Thyroid gland (tissue), 4 donors: Measurements from ENCODE around the gene IFITM1.

Source experiments
- POLR2A ChIP-seq, 2 donors: fragments of 450-650 bp; IDR thresholded peaks; one replicate each; pipeline ENCODE4 v1.6.1; 2017; ENCODE audit warnings: antibody characterized with exemption in 2 of 2, mild to moderate bottlenecking in 2 of 2, moderate library complexity in 1 of 2
- TF ChIP-seq, protein P1 (sequence below), 6 experiments: fragments of 200-600 bp in 3 of 6; fragments of 450-650 bp in 3 of 6; sonication (generic) in 3 of 6; IDR thresholded peaks; one replicate each; pipeline ENCODE4 v1.5.1; 2016 to 2019; ENCODE audit warnings: antibody characterized with exemption in 6 of 6, mild to moderate bottlenecking in 2 of 6, inconsistent platforms in 1 of 6, moderate library complexity in 1 of 6

DNA sequence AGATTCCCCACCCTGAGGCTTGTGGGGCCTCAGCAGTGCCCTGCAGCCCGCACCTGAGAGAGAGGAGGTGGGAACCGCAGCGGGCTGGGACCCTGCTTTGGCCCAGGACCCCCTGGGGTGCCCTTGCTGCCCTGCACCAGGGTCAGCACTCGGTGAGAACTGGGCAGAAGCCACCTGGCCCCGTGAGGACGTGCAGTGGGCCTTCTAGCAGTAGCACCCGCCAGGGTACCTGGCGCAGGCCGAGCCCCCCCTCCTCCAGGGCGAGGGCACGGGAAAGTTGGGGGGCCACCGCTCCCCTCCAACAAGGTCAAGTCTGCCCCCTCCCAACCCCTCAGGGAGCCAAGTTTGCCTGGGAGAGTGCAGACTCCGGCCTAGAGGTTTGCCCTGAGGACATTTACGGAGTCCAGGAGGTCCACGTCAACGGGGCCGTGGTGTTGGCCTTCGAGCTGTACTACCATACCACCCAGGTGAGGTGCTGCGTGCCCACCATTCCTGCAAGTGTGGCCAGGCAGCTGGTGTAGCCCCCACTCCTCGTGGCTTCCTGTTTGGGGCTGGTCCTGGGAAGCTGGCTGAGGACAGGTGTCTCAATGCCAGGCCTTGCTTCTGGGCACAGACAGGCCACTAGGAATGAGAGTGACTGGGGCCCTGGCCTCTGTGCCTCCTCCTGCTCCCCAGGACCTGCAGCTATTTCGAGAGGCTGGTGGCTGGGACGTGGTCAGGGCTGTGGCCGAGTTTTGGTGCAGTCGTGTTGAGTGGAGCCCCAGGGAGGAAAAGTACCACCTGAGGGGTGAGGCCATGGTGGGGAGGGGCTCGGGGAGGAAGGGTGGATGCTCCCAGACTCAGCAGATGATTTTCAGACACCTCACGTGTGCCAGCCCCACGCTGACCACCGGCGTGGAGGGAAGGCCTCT is 21.4 kb upstream of the IFITM1 start:
- TF ChIP-seq, protein P1, sequence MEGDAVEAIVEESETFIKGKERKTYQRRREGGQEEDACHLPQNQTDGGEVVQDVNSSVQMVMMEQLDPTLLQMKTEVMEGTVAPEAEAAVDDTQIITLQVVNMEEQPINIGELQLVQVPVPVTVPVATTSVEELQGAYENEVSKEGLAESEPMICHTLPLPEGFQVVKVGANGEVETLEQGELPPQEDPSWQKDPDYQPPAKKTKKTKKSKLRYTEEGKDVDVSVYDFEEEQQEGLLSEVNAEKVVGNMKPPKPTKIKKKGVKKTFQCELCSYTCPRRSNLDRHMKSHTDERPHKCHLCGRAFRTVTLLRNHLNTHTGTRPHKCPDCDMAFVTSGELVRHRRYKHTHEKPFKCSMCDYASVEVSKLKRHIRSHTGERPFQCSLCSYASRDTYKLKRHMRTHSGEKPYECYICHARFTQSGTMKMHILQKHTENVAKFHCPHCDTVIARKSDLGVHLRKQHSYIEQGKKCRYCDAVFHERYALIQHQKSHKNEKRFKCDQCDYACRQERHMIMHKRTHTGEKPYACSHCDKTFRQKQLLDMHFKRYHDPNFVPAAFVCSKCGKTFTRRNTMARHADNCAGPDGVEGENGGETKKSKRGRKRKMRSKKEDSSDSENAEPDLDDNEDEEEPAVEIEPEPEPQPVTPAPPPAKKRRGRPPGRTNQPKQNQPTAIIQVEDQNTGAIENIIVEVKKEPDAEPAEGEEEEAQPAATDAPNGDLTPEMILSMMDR (IDR thresholded peaks at IDR 0.05) = no peak
- no peak for TF ChIP-seq POLR2A (IDR thresholded peaks at IDR 0.05)
